ENCODE data around the gene HSPA4.

GRCh38 chr5:133114933-133115310, 63.1 kb downstream of the HSPA4 start:
- no peak for TF ChIP-seq EZH2 (IDR thresholded peaks at IDR 0.05; ENCODE audit: borderline replicate concordance, low read length)
- TF ChIP-seq, protein P1, sequence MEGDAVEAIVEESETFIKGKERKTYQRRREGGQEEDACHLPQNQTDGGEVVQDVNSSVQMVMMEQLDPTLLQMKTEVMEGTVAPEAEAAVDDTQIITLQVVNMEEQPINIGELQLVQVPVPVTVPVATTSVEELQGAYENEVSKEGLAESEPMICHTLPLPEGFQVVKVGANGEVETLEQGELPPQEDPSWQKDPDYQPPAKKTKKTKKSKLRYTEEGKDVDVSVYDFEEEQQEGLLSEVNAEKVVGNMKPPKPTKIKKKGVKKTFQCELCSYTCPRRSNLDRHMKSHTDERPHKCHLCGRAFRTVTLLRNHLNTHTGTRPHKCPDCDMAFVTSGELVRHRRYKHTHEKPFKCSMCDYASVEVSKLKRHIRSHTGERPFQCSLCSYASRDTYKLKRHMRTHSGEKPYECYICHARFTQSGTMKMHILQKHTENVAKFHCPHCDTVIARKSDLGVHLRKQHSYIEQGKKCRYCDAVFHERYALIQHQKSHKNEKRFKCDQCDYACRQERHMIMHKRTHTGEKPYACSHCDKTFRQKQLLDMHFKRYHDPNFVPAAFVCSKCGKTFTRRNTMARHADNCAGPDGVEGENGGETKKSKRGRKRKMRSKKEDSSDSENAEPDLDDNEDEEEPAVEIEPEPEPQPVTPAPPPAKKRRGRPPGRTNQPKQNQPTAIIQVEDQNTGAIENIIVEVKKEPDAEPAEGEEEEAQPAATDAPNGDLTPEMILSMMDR (conservative IDR thresholded peaks at IDR 0.05 in 1 of 2, IDR thresholded peaks at IDR 0.05 in 1 of 2; ENCODE audit: extremely low read depth in 1 of 2, insufficient read depth in 1 of 2, low read depth in 1 of 2, low read length in 2 of 2): no peak
